Loucy (cell line): ENCODE results near the gene AIM2.

Source experiments
- CTCF ChIP-seq: fragments of 200-600 bp; sonication (generic); conservative IDR thresholded peaks from 2 replicates; pipeline ENCODE4 v1.5.1; 2014; ENCODE audit warnings: mild to moderate bottlenecking, antibody characterized with exemption, low read length
- EZH2phosphoT487 ChIP-seq: fragments of 200-600 bp; IDR thresholded peaks from 2 replicates; pipeline ENCODE4 v1.6.1; 2018; ENCODE audit warnings: antibody characterized with exemption, mild to moderate bottlenecking, moderate library complexity, borderline replicate concordance

DNA sequence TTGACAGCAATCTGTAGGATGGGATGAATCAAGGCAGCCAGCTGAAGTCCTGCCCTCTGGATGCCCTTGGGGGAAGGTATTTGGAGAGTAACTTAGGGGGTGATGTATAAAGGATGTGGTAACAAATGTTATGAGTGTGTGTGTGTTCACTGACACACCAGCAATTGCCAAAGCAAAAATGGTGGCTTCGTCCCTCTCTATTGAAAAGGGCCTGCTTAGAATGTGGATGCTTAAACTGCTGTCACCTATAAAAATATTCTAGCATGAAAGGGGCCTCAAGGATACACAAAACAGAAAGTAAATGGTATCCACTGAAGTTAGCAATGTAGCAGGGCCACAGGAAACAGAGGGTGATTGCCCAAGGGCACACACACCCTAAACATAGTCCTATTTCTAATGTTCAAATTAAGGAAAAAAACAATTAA lies 15.1 kb upstream of the AIM2 start:
- TF ChIP-seq CTCF (no peak), EZH2phosphoT487 (no peak)
